NCI-H2029 treated with DMSO at 0.1 percent for 48 hours (cell line): ENCODE data around the gene BRPF1.

Experiments
- DNase-seq: peaks from one replicate; lab custom pipeline; 2025; lab: John Stamatoyannopoulos, UW

The BRPF1 gene, protein sequence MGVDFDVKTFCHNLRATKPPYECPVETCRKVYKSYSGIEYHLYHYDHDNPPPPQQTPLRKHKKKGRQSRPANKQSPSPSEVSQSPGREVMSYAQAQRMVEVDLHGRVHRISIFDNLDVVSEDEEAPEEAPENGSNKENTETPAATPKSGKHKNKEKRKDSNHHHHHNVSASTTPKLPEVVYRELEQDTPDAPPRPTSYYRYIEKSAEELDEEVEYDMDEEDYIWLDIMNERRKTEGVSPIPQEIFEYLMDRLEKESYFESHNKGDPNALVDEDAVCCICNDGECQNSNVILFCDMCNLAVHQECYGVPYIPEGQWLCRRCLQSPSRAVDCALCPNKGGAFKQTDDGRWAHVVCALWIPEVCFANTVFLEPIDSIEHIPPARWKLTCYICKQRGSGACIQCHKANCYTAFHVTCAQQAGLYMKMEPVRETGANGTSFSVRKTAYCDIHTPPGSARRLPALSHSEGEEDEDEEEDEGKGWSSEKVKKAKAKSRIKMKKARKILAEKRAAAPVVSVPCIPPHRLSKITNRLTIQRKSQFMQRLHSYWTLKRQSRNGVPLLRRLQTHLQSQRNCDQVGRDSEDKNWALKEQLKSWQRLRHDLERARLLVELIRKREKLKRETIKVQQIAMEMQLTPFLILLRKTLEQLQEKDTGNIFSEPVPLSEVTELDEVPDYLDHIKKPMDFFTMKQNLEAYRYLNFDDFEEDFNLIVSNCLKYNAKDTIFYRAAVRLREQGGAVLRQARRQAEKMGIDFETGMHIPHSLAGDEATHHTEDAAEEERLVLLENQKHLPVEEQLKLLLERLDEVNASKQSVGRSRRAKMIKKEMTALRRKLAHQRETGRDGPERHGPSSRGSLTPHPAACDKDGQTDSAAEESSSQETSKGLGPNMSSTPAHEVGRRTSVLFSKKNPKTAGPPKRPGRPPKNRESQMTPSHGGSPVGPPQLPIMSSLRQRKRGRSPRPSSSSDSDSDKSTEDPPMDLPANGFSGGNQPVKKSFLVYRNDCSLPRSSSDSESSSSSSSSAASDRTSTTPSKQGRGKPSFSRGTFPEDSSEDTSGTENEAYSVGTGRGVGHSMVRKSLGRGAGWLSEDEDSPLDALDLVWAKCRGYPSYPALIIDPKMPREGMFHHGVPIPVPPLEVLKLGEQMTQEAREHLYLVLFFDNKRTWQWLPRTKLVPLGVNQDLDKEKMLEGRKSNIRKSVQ (N-terminal part only)

DNA sequence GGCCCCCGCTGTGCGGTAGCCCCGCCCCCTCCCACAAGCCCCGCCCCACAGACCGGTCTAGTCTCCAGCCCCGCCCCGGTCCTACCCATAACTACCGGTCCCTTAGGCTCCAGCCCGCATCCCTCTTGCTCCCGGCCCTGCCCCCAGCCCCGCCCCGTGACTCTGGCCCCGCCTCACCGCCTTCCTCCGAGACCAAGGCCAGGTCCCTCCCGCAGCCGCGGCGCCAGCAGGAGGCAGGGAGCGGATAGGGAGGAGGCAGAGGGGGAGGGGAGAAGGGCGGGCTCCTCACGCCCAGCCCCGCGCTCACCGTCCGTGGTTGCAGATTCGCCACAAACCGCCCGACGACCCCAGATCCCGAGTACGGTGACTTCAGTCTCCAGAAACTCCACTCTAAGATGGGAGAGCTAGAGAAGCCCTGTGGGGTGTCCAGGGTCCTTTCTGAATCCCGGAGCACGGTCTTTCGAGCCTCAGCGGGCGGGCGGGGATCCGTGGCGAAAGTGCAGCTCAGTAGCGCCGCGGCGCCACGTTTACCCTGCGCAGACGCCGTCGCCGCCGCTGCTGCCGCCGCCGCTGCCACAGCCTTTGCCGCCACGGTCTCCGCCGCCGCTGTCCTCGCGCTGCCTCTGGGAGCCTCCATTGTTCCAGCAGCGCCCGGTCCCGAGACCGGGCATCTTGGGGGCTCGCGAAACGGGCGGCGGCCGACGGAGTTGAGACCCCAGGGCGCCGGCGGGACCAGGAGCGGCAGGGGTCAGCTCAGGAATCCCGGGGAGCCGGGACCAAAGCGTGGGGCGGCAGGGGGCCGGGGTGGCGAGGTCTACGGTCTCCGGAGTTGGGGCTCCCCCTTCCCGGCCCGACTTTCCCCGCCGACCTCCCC, at the start of gene BRPF1:
BRPF1 (plus strand) TSS at position 530 of the 874 bp plus-strand sequence. CDS start 2,406 bp downstream, outside the sequence.
- DNase-seq = peak; percentile 94

DNA sequence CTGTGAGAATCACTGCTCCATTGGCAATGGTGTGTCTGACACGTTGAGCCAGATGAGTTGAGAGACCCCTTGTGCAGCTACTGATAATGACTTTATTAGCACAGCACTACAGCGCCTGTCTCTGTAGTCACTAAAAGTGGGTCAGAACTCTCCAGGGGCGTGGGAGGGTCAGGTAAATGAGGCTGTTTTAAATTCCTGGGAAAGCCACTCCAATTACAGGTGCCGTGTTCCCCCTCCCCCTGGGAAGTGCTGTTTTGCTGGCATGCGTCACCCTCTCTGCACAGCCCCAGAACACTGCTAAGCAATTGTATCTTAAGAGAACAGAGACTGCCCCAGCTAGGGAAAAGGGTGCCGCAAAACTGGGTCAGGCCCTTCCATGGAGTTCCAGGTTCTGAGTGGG, 49.4 kb upstream of the BRPF1 start:
- no peak for DNase-seq

DNA sequence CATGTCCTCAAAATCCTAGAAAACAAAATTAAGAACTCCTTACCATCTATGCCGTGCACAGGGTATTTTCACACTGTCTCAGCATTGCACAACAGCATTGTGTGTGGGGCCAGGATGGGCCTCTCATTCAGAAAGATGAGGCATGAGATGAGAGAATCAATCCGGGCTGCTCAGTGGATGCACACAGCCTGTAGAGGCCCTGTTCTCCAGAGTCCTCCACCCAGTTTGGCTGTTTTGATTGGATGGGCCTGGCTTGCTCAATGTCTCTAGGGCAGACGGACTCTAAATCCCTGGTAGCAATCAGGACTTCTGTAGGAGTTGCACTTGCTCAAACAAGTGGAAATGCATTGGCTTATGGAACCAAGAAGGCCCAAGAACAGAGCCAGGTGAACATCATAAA, 48.1 kb upstream of the BRPF1 start:
- no peak for DNase-seq

- DNase-seq = no peak
Observed at GRCh38 chr3:9685216-9686049, 46.1 kb upstream of the BRPF1 start.

- no peak for DNase-seq
Observed at GRCh38 chr3:9686050-9686550, 45.4 kb upstream of the BRPF1 start.

DNA sequence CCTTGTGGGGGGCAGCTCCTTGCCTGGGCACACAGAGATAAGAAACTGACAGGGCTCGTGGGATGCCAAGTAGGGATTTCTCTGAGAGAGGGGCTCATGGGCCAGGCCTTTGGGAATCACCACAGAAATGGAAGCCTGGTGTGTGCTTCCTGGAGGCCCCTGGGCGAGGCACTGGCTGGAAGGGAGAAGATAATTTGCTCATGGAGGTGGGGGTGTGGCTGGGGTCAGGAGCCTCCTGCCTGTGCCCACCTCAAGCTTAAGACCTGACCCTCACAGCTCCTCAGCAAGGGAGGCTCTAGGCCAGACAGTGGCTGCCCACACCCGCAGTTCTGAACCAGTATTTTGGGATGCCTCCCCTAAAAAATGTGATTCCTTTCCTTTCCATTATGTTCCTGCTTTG, 44.8 kb upstream of the BRPF1 start:
- no peak for DNase-seq

DNA sequence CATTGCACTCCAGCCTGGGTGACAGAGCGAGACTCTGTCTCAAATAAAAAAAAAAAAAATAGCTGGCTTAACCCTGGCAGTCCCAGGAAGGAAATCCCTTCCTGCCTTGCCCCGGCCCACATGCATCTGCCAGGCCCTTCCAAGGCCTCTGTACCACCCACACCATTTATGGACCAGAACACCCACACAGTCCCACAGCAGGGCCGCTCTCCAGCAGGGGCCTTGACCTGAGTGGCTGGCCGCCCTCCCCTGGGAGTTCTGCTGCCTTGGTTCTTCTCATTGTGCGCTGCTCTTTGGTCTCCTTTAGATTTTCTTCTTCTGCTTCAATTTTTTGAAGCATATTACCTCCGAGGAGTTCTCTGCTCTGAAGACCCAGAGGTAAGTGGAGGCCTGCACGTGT, 44.0 kb upstream of the BRPF1 start:
- no peak for DNase-seq

GRCh38 chr3:9688961-9689360, 42.6 kb upstream of the BRPF1 start:
- no peak for DNase-seq

DNA sequence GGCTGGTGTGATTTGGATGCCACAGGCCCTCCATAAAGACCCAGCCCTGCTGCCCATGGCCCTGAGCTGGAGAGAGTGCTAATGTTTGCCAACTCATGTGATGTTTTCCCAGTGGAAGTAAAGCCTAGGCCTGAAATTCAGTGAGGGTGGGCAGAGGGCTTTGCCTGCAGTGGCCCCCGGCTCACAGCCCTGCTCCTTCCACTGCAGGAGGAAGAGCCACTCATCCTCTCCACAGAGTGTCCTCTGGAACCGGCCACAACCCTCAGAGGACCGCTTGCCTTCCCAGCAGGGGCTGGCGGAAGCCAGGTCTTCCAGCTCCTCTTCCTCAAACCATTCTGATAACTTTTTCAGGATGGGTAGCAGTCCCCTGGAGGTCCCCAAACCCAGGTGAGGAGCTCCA, 41.8 kb upstream of the BRPF1 start:
- no peak for DNase-seq

- DNase-seq = no peak
Observed at GRCh38 chr3:9690451-9691450, 40.8 kb upstream of the BRPF1 start.

DNA sequence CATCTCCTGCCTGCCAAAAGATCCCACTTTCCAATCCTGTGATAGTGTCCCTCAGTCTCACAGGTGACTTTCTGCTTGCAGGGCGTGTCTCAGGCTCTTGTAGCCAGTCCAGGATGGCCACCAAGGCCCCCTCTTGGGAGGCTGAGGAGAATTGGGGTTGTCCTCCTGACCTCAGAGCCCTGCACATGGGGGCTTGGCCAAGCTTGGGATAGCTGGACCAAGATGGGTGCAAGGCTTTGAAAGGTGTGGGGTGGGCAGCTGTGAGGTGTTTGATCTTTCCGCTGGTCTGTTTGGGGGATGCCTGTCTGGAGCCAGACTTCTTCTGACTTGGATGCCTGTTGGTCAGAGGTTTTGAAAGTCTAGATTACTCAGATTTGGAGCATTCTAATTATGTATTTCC, 39.9 kb upstream of the BRPF1 start:
- DNase-seq = no peak

DNA sequence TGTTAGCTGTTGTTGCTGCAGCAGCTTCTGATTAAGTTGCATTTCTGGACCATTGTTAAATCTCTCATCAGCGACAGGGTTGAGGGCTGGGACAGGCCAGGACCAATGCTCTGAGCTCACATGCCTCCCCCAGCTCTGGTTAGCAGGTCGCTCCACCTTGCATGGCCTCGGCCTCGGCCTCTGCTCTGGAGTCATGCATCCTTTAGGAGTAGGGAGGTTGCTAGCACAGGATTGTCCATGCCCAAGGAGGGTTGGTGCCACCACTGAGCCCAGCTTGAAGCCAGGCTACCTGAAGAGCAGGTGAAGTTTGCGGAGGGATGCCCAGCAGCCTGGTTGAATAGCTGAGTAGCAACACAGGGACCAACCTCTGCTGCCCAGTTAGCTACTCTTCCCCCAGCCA, 39.1 kb upstream of the BRPF1 start:
- DNase-seq = no peak

DNA sequence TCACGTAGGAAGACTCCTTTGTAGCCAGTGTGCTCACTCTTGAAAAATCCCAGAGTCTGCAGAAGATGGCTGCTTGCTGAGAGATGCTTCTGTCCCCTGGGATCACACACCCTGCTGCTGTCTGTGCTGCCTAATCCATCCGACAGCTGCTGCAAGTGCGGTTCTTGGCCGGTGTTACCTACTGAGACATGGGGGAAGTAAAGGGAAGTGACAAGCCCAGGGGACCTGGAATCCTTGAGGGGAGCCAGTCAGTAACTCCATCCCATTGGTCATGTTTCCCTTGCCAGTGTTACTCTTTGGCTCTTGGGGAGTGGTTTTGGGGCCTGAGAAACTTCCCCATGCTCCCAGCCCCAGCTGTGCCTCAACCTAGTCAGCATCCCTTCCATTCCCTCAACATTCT, 36.2 kb upstream of the BRPF1 start:
- DNase-seq = no peak

DNA sequence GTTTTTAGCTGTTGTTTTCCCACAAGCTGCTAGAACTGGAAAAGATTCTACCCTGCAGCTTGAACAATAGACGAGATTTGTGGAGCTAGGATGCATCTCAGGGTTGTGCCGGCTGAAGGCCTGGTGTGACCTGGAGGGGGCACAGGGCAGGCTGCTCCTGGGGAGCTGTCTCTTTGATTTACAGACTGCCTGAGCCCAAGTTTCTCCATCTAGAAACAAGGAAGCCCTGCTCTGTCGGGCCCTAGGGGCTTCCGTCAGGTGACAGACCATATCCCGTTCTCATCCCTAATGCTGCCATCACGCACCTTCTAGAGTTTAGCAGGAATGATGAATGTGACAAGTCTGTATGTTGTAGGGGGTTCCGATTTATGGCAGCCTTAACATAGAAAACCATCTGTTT, 35.8 kb upstream of the BRPF1 start:
- DNase-seq = no peak

DNA sequence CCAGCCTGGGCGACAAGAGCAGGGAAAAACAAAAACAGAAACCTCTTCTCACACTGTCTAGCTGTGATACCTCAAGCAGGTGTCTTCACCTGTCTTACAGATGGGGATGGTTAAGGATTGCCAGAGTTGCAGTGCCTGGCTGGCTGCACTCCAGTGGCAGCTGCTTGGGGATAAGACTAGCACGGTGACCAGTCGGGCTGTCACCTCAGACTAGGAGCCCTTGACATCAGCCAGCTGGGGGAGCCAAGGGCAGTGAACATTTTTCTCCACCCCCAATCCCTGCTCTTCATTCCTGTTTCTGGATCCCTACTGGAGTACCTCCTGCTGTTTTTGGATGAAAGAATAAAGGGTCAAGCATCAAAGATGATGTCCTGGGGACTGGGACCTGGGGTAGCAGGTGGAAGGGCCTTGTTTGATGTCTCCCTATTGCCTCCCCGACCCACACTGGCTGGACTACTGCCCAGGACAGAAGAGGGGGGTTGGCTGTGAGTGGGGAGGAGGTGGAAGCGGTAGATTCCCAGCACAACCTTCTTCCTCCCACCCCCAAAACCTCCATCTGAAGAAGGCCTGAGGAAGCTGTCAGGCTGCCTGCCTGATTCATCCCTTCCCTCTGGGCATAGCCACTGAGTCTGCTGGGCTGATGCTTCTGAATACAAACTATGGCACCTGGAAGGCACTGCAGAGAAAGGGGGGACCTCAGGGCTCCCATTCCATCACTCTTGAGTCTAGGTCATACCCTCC, 34.9 kb upstream of the BRPF1 start:
- DNase-seq = no peak

DNA sequence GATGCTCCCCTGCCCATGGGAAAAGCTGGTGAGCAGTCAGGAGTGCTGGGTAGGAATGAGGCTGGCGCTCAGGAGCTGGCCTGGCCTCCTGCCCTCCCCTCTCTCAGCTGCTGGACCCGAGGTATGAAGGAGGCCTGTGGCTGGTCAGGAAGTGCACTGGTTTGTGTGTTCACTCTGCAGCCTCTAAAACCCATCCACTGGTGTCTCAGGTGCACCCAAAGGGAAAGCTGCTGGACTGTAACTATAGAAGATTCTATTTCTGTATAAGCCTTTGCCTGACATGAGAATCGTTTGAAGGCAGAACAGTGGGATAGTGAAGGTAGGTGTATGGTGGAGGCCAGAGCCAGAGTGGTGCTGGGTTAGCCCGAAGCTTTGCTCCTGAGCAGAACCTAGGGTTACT, 33.6 kb upstream of the BRPF1 start:
- no peak for DNase-seq

DNA sequence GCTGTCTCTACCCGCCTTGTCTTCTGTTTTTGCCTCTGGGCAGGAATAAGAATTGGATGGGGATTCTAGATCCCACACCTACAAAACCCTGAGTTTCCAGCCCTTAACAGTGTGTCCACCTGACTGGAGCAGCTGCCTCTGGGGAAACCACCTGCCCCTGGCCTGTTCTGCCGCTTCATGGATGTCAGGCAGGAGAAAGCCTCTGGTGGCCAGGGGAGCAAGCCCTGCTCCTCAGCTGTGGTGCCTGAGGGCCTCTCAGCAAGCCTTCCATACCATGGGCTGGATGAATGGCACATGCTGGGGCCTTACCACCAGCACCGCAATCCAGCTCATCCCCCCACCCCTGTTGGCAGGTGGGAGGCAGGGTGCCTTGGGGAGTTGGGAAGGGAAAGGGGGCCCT, 33.2 kb upstream of the BRPF1 start:
- DNase-seq = no peak

- DNase-seq = no peak
Observed at GRCh38 chr3:9700536-9700935, 31.0 kb upstream of the BRPF1 start.
